DMS153 (cell line): ENCODE data around the gene EPHA5.

Experiments
- DNase-seq: peaks from one replicate; lab custom pipeline; 2025; lab: John Stamatoyannopoulos, UW

Gene EPHA5

GRCh38 chr4:65670331-65671031, at the start of gene EPHA5:
Gene EPHA5, minus strand, starts transcription at chr4:65670489. Its CDS starts 747 bp downstream, at chr4:65669742.
- peak; percentile 55 for DNase-seq

- no peak for DNase-seq
These were observed 49.3 kb upstream of the EPHA5 start for GRCh38 chr4:65719635-65720034.

- no peak for DNase-seq
These were observed 28.3 kb upstream of the EPHA5 start for GRCh38 chr4:65698631-65699030.

- no peak for DNase-seq
These were observed 26.1 kb upstream of the EPHA5 start for GRCh38 chr4:65696436-65696835.

GRCh38 chr4:65671372-65671771, 1.1 kb upstream of the EPHA5 start:
- no peak for DNase-seq

GRCh38 chr4:65670020-65670330, 314 bp downstream of the EPHA5 start:
- no peak for DNase-seq

- no peak for DNase-seq
These were observed 924 bp downstream of the EPHA5 start for GRCh38 chr4:65669111-65670019.

GRCh38 chr4:65668201-65669089, 1.8 kb downstream of the EPHA5 start:
- no peak for DNase-seq

GRCh38 chr4:65667506-65668041, 2.7 kb downstream of the EPHA5 start:
- DNase-seq = no peak

GRCh38 chr4:65665771-65666523, 4.3 kb downstream of the EPHA5 start:
- DNase-seq = peak; percentile 65

GRCh38 chr4:65661471-65661870, 8.8 kb downstream of the EPHA5 start:
- peak; percentile 81 for DNase-seq

GRCh38 chr4:65658117-65658516, 12.2 kb downstream of the EPHA5 start:
- no peak for DNase-seq

- DNase-seq = no peak
These were observed 14.3 kb downstream of the EPHA5 start for GRCh38 chr4:65656008-65656407.

- DNase-seq = no peak
These were observed 15.3 kb downstream of the EPHA5 start for GRCh38 chr4:65654976-65655375.

GRCh38 chr4:65653740-65654361, 16.4 kb downstream of the EPHA5 start:
- DNase-seq = no peak

- DNase-seq = no peak
These were observed 18.5 kb downstream of the EPHA5 start for GRCh38 chr4:65651751-65652150.

- no peak for DNase-seq
These were observed 19.3 kb downstream of the EPHA5 start for GRCh38 chr4:65651031-65651430.

GRCh38 chr4:65646136-65646535, 24.2 kb downstream of the EPHA5 start:
- no peak for DNase-seq

GRCh38 chr4:65645185-65645584, 25.1 kb downstream of the EPHA5 start:
- DNase-seq = no peak

- no peak for DNase-seq
These were observed 35.1 kb downstream of the EPHA5 start for GRCh38 chr4:65635051-65635821.
